ENCODE results near the gene ATXN8OS. TPM values are rescaled to one million over a fixed set of nuclear protein-coding genes. Genes with fewer than 3 reads are reported as not detected.

The ATXN8OS gene
- total RNA-seq, result not detected

- Histone ChIP-seq H3K27me3 (no peaks in the 10 kb centered on the region), H3K27ac (no peak within 1 kb of the TSS), H3K4me1 (no peaks in the 10 kb centered on the region), H3K9me3 (no peaks in the 10 kb centered on the region), H3K4me3 (no peak within 1 kb of the TSS), H3K36me3 (no peaks in the 10 kb centered on the region)
- in situ Hi-C loops (cut with MboI; ENCODE audit: low sequenced_read_pairs in 4 of 4) (no loop called here), intact Hi-C loops (cut with DNase I; ENCODE audit: low total_unique reads) (no loop called here)
- TF ChIP-seq, protein P1, sequence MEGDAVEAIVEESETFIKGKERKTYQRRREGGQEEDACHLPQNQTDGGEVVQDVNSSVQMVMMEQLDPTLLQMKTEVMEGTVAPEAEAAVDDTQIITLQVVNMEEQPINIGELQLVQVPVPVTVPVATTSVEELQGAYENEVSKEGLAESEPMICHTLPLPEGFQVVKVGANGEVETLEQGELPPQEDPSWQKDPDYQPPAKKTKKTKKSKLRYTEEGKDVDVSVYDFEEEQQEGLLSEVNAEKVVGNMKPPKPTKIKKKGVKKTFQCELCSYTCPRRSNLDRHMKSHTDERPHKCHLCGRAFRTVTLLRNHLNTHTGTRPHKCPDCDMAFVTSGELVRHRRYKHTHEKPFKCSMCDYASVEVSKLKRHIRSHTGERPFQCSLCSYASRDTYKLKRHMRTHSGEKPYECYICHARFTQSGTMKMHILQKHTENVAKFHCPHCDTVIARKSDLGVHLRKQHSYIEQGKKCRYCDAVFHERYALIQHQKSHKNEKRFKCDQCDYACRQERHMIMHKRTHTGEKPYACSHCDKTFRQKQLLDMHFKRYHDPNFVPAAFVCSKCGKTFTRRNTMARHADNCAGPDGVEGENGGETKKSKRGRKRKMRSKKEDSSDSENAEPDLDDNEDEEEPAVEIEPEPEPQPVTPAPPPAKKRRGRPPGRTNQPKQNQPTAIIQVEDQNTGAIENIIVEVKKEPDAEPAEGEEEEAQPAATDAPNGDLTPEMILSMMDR (IDR thresholded peaks at IDR 0.05 in 4 of 5, conservative IDR thresholded peaks at IDR 0.05 in 1 of 5), result no peak
- TF ChIP-seq POLR2A (IDR thresholded peaks at IDR 0.05), result no peak
- no peak for ATAC-seq
- DNase-seq, result no peak
These were observed at the start of gene ATXN8OS for GRCh38 chr13:70107498-70108281. Gene ATXN8OS, plus strand, starts transcription at chr13:70107826.

GRCh38 chr13:70080012-70080411, 27.6 kb upstream of the ATXN8OS start:
- in situ Hi-C loops (cut with MboI; ENCODE audit: low sequenced_read_pairs in 4 of 4), result no loop called here
- Histone ChIP-seq H3K4me1 (no peaks in the 10 kb centered on the region), H3K4me3 (no peak overlapping the region), H3K27ac (no peak overlapping the region), H3K36me3 (no peaks in the 10 kb centered on the region), H3K27me3 (no peaks in the 10 kb centered on the region), H3K9me3 (no peaks in the 10 kb centered on the region)
- DNase-seq, result no peak
- ATAC-seq, result no peak
- intact Hi-C loops (cut with DNase I; ENCODE audit: low total_unique reads), result no loop called here
- TF ChIP-seq, protein P1 (IDR thresholded peaks at IDR 0.05 in 4 of 5, conservative IDR thresholded peaks at IDR 0.05 in 1 of 5), result no peak
- no peak for TF ChIP-seq POLR2A (IDR thresholded peaks at IDR 0.05)

DNA sequence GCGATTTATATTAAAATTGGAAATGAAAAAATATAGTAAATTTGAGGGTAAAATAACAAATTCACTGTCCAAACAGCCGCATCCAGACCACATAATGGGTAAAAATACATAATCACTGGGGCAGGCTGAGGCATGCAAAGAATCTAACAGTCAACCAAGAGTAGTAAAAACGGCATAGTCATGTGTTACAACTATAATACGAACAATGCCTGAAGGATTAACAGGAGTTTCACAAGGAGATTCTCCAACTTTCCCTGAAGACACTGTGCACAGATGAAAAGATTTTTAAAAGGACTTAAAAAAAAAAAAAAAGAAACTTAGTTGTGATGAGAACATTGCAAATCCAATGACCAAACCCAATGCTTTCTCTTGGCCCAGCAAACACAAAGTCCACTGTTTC, 20.4 kb upstream of the ATXN8OS start:
- intact Hi-C loops (cut with DNase I; ENCODE audit: low total_unique reads), result no loop called here
- H3K4me3 ChIP-seq, result no peak overlapping the region
- H3K27ac ChIP-seq, result no peak overlapping the region
- no peaks in the 10 kb centered on the region for H3K27me3 ChIP-seq
- no peak for DNase-seq
- no peaks in the 10 kb centered on the region for H3K9me3 ChIP-seq
- in situ Hi-C loops (cut with MboI; ENCODE audit: low sequenced_read_pairs in 4 of 4), result no loop called here
- no peak for TF ChIP-seq POLR2A (IDR thresholded peaks at IDR 0.05)
- TF ChIP-seq, protein P1 (IDR thresholded peaks at IDR 0.05 in 4 of 5, conservative IDR thresholded peaks at IDR 0.05 in 1 of 5), result no peak
- H3K36me3 ChIP-seq, result no peaks in the 10 kb centered on the region
- no peak for ATAC-seq
- H3K4me1 ChIP-seq, result no peaks in the 10 kb centered on the region

- DNase-seq (no peak), ATAC-seq (no peak)
- H3K4me3 ChIP-seq, result no peak overlapping the region
- H3K27me3 ChIP-seq, result no peaks in the 10 kb centered on the region
- H3K36me3 ChIP-seq, result no peaks in the 10 kb centered on the region
- H3K9me3 ChIP-seq, result no peaks in the 10 kb centered on the region
- no peak for TF ChIP-seq POLR2A (IDR thresholded peaks at IDR 0.05)
- TF ChIP-seq, protein P1 (IDR thresholded peaks at IDR 0.05 in 4 of 5, conservative IDR thresholded peaks at IDR 0.05 in 1 of 5), result no peak
- no peak overlapping the region for H3K27ac ChIP-seq
- in situ Hi-C loops (cut with MboI; ENCODE audit: low sequenced_read_pairs in 4 of 4), result no loop called here
- intact Hi-C loops (cut with DNase I; ENCODE audit: low total_unique reads), result no loop called here
- H3K4me1 ChIP-seq, result no peaks in the 10 kb centered on the region
These were observed 18.7 kb upstream of the ATXN8OS start for GRCh38 chr13:70088926-70089325.
